OCI-LY7 (cell line): Measurements from ENCODE around the gene HASPIN.

ENCODE experiments used
- CTCF ChIP-seq: fragments of 200-600 bp; sonication (generic); conservative IDR thresholded peaks from 2 replicates; pipeline ENCODE4 v1.5.1; 2014; ENCODE audit warnings: mild to moderate bottlenecking, antibody characterized with exemption, low read length, moderate library complexity, mixed read lengths
- EZH2phosphoT487 ChIP-seq: fragments of 200-600 bp; sonication (generic); IDR thresholded peaks from 2 replicates; pipeline ENCODE4 v1.6.1; 2018; ENCODE audit warnings: low read depth, borderline replicate concordance, mild to moderate bottlenecking, mixed run types, antibody characterized with exemption, low read length, moderate library complexity, mixed read lengths

DNA sequence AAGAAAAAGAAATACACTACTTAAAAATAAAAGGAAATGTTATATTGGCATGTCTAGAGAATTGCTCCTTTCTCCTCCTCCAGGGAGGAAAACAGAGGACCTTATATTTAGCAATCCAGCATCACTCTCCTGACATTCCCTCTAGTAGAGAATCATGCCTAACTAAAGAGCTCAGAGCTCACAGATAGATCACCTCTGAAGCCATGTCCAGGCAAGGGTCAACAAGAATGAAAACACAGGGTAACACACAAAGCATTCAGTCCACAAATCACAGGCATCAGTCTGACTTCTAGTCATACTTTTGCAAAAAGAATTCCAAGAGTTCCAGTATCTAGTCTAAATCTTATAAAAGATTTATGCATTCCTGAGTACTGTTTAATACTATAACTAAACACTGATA, 4.4 kb upstream of the HASPIN start:
- TF ChIP-seq CTCF (no peak), EZH2phosphoT487 (no peak)
